ENCODE measurements around the gene TRIM14.
"Not testable (repeated sequence)": the region's sequence is repeated elsewhere in the genome, so short reads cannot be mapped to it uniquely, and the experiment has no call there.

Gene TRIM14

DNA sequence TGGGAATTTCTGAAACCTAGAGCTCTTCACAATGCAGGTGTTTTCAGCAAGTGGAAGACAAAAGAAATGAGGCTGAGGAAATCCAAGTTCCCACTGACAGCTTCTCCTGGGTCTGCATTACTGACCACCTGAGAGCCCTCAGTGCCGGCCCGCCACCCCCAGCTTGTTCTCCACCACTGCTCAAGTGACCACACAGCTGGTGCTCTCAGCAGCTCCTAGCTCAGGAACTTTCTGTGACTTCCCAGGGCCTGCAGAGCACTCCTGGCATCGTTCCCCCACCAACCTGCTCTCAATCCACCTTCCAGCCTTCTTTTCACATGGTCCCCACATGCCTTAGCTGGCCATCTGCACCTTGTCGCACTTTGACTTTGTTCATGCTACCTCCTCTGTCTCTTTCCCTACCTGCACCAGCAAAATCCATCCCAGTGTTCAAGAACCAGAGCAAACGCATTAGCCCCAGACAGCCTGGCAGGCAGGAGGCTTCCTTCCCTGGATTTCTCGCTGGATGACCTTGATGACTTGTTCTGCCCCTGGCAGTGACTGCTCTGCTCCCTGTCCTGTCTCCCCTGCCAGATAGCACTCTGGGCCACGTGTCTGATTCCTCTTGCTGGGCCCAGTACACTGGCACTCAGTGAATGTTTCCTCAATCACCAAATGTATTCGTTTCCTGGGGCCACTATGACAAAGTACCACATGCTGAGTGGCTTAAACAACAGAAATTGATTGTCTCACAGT is 97.5 kb downstream of the TRIM14 start:
- H3K27ac ChIP-seq = no peak overlapping the region
- no peak overlapping the region for H3K4me3 ChIP-seq (ENCODE audit: low read depth in 1 of 2, low read length in 1 of 2)
- no peaks in the 10 kb centered on the region for H3K27me3 ChIP-seq
- H3K9me3 ChIP-seq = no peaks in the 10 kb centered on the region
- peaks cover 46% of the 10 kb centered on the region for H3K36me3 ChIP-seq
- H3K4me1 ChIP-seq (ENCODE audit: control insufficient read depth in 1 of 2, insufficient read depth in 1 of 2, low read depth in 1 of 2, low read length in 1 of 2) = no peaks in the 10 kb centered on the region
- TF ChIP-seq, protein P1, sequence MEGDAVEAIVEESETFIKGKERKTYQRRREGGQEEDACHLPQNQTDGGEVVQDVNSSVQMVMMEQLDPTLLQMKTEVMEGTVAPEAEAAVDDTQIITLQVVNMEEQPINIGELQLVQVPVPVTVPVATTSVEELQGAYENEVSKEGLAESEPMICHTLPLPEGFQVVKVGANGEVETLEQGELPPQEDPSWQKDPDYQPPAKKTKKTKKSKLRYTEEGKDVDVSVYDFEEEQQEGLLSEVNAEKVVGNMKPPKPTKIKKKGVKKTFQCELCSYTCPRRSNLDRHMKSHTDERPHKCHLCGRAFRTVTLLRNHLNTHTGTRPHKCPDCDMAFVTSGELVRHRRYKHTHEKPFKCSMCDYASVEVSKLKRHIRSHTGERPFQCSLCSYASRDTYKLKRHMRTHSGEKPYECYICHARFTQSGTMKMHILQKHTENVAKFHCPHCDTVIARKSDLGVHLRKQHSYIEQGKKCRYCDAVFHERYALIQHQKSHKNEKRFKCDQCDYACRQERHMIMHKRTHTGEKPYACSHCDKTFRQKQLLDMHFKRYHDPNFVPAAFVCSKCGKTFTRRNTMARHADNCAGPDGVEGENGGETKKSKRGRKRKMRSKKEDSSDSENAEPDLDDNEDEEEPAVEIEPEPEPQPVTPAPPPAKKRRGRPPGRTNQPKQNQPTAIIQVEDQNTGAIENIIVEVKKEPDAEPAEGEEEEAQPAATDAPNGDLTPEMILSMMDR (IDR thresholded peaks at IDR 0.05) = no peak

DNA sequence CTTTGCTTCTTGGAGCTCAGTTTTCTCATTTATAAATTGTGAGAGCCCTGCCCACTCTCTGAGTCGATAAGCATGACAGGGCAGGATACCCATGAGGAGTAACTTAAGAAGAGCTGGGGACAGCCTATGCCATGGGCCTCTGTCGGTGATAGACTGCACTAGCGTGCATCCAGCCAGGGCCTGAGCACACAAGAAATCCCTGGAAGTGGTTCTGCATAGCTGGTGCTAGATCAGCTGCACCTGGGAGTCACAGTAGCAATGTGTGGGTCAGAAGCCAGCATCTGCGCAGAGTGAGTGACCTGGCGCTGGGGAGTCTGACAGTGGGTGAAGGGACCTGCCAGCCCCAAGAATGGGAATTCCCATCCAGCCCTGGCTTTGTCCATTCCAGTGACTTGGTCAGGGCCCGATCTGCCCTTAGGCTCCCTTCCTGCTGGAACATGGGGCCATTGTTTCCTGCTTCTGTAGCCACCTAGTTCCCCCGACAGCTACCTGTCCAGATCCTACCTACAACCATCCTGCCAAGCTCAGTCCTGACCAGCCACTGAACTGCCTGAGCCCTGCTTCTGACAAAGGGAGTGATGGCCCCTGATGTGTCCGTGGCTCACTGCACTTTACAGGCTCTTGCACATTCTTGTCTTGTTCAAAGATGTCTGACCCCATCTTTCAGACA is 98.4 kb downstream of the TRIM14 start:
- Histone ChIP-seq H3K9me3 (no peaks in the 10 kb centered on the region), H3K36me3 (peaks cover 55% of the 10 kb centered on the region), H3K27me3 (no peaks in the 10 kb centered on the region), H3K4me1 (ENCODE audit: control insufficient read depth in 1 of 2, insufficient read depth in 1 of 2, low read depth in 1 of 2, low read length in 1 of 2) (no peaks in the 10 kb centered on the region), H3K4me3 (ENCODE audit: low read depth in 1 of 2, low read length in 1 of 2) (no peak overlapping the region), H3K27ac (no peak overlapping the region)
- TF ChIP-seq, protein P1 (IDR thresholded peaks at IDR 0.05) = no peak

DNA sequence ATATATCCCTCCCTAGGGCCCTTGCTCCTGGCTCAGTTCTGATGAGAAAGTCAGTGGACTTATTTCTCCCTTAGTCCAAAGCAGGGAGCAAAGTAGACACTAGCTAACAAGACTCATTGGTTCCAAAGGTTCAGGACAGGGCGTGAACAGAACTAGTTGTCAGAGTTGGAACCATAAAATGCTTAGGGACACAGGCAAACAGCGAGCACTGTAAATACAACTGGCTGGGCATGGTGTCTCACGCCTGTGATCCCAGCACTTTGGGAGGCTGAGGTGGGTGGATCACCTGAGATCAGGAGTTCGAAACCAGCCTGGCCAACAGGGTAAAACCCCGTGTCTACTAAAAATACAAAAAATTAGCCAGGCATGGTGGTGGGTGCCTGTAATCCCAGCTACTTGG is 99.2 kb downstream of the TRIM14 start:
- H3K4me3 ChIP-seq (ENCODE audit: low read depth in 1 of 2, low read length in 1 of 2); H3K27me3 ChIP-seq; H3K27ac ChIP-seq; H3K9me3 ChIP-seq; H3K4me1 ChIP-seq (ENCODE audit: control insufficient read depth in 1 of 2, insufficient read depth in 1 of 2, low read depth in 1 of 2, low read length in 1 of 2): not testable (repeated sequence)
- H3K36me3 ChIP-seq = peaks cover 62% of the 10 kb centered on the region

All from neutrophil (primary cell).